SK-N-MC (cell line): ENCODE results near the gene TBC1D17.

Source experiments
- DNase-seq: peaks from one replicate; pipeline ENCODE4 v3.0.0-alpha.2; 2011; ENCODE audit warnings: low read depth, low spot score
- H3K27ac ChIP-seq: fragments of 200-600 bp; sonication (generic); 2 replicates; pipeline ENCODE4 v1.5.1; 2016; ENCODE audit warnings: mixed run types
- H3K36me3 ChIP-seq: fragments of 200-600 bp; sonication (generic); 2 replicates; pipeline ENCODE4 v1.6.1; 2017; ENCODE audit warnings: antibody characterized with exemption, low read length, mixed read lengths; ENCODE audit not compliant: insufficient read depth
- H3K4me3 ChIP-seq: fragments of 200-600 bp; sonication (generic); 2 replicates; pipeline ENCODE4 v1.5.1; 2016
- H3K9ac ChIP-seq: fragments of 200-600 bp; sonication (generic); 2 replicates; pipeline ENCODE4 v1.8.0; 2017; ENCODE audit warnings: mixed run types, mixed read lengths; ENCODE audit not compliant: insufficient read length
- H3K9me3 ChIP-seq: fragments of 200-600 bp; sonication (generic); 2 replicates; pipeline ENCODE4 v1.6.1; 2017; ENCODE audit warnings: low read depth, mild to moderate bottlenecking, antibody characterized with exemption, low read length, moderate library complexity, mixed read lengths
- EZH2 ChIP-seq: fragments of 200-600 bp; sonication (generic); IDR thresholded peaks from one replicate; pipeline ENCODE4 v1.6.1; 2017; ENCODE audit warnings: antibody characterized with exemption
- FOXP2 ChIP-seq: optimal IDR thresholded peaks from 2 replicates; pipeline ENCODE3; 2011; ENCODE audit warnings: mild to moderate bottlenecking, moderate library complexity; ENCODE audit not compliant: insufficient read depth; ENCODE audit errors: extremely low read length, control extremely low read depth
- POLR2AphosphoS5 ChIP-seq: IDR thresholded peaks from 2 replicates; pipeline ENCODE4 v1.6.1; 2012; ENCODE audit warnings: mild to moderate bottlenecking, low read depth, low read length, borderline replicate concordance

The TBC1D17 gene

GRCh38 chr19:49836176-49837008 is 41.1 kb upstream of the TBC1D17 start:
- Histone ChIP-seq H3K9ac (no peak overlapping the region), H3K36me3 (peaks cover 37% of the 10 kb centered on the region), H3K27ac (no peak overlapping the region), H3K4me3 (no peak overlapping the region), H3K9me3 (no peaks in the 10 kb centered on the region)
- DNase-seq = no peak
- TF ChIP-seq EZH2 (no peak), FOXP2 (no peak), POLR2AphosphoS5 (no peak)

GRCh38 chr19:49837009-49837310 is 40.5 kb upstream of the TBC1D17 start:
- Histone ChIP-seq H3K9me3 (no peaks in the 10 kb centered on the region), H3K4me3 (no peak overlapping the region), H3K36me3 (peaks cover 32% of the 10 kb centered on the region), H3K27ac (no peak overlapping the region), H3K9ac (no peak overlapping the region)
- DNase-seq = no peak
- TF ChIP-seq POLR2AphosphoS5 (no peak), FOXP2 (no peak), EZH2 (no peak)

- no peak for TF ChIP-seq EZH2
- TF ChIP-seq POLR2AphosphoS5 = no peak
- no peak for TF ChIP-seq FOXP2
- no peak overlapping the region for H3K4me3 ChIP-seq
- no peak overlapping the region for H3K27ac ChIP-seq
- H3K9me3 ChIP-seq = no peaks in the 10 kb centered on the region
- no peak for DNase-seq
- H3K9ac ChIP-seq = no peak overlapping the region
- peaks cover 28% of the 10 kb centered on the region; the same call in 1 of the 2 replicates for H3K36me3 ChIP-seq
Observed at GRCh38 chr19:49837425-49837824, 40.1 kb upstream of the TBC1D17 start.

GRCh38 chr19:49838885-49839588 is 38.5 kb upstream of the TBC1D17 start:
- H3K4me3 ChIP-seq = no peak overlapping the region
- DNase-seq = no peak
- no peaks in the 10 kb centered on the region for H3K9me3 ChIP-seq
- TF ChIP-seq POLR2AphosphoS5 (no peak), FOXP2 (no peak), EZH2 (no peak)
- H3K36me3 ChIP-seq = peaks cover 22% of the 10 kb centered on the region; the same call in 1 of the 2 replicates
- 0 out of 2 replicates have a peak overlapping the region, but pooled peaks have one; percentile 13 for H3K27ac ChIP-seq
- H3K9ac ChIP-seq = no peak overlapping the region

- no peak overlapping the region for H3K9ac ChIP-seq
- H3K27ac ChIP-seq = 0 out of 2 replicates have a peak overlapping the region, but pooled peaks have one; percentile 36
- TF ChIP-seq POLR2AphosphoS5 = no peak
- TF ChIP-seq EZH2 = no peak
- no peak for TF ChIP-seq FOXP2
- H3K36me3 ChIP-seq = peaks cover 22% of the 10 kb centered on the region; the same call in 1 of the 2 replicates
- no peak for DNase-seq
- no peak overlapping the region for H3K4me3 ChIP-seq
- no peaks in the 10 kb centered on the region for H3K9me3 ChIP-seq
Observed at GRCh38 chr19:49839713-49840112, 37.8 kb upstream of the TBC1D17 start.

- Histone ChIP-seq H3K27ac (no peak overlapping the region), H3K36me3 (peaks cover 22% of the 10 kb centered on the region; the same call in 1 of the 2 replicates)
Observed at GRCh38 chr19:49840321-49840720, 37.2 kb upstream of the TBC1D17 start.

GRCh38 chr19:49840736-49841249 is 36.7 kb upstream of the TBC1D17 start:
- DNase-seq = no peak
- Histone ChIP-seq H3K27ac (no peak overlapping the region), H3K9ac (no peak overlapping the region), H3K4me3 (no peak overlapping the region), H3K9me3 (no peaks in the 10 kb centered on the region), H3K36me3 (peaks cover 22% of the 10 kb centered on the region; the same call in 1 of the 2 replicates)
- TF ChIP-seq EZH2 (no peak), POLR2AphosphoS5 (no peak), FOXP2 (no peak)

More at GRCh38 chr19:49840321-49840720, 37.2 kb upstream of the TBC1D17 start:
- H3K4me3 ChIP-seq = no peak overlapping the region
- H3K9ac ChIP-seq = no peak overlapping the region
- no peak for DNase-seq
- TF ChIP-seq POLR2AphosphoS5 (no peak), EZH2 (no peak), FOXP2 (no peak)
- H3K9me3 ChIP-seq = no peaks in the 10 kb centered on the region

- H3K9ac ChIP-seq = no peak overlapping the region
- peaks cover 14% of the 10 kb centered on the region; the same call in 1 of the 2 replicates for H3K36me3 ChIP-seq
- no peaks in the 10 kb centered on the region for H3K9me3 ChIP-seq
- no peak overlapping the region for H3K27ac ChIP-seq
- no peak for TF ChIP-seq POLR2AphosphoS5
- TF ChIP-seq EZH2 = no peak
- TF ChIP-seq FOXP2 = no peak
- DNase-seq = no peak
- H3K4me3 ChIP-seq = no peak overlapping the region
Observed at GRCh38 chr19:49843265-49843664, 34.2 kb upstream of the TBC1D17 start.
